ENCODE results near the gene DDX56. TPM values are rescaled to one million over a fixed set of nuclear protein-coding genes. Genes with fewer than 3 reads are reported as not detected.
A peak's percentile ranks its signal among the peaks of the same experiment; 100 is the strongest.

DDX56 gene
- total RNA-seq, 6 experiments from 2014 or later = 62.2 to 81.9 (median 70.1) TPM

DNA sequence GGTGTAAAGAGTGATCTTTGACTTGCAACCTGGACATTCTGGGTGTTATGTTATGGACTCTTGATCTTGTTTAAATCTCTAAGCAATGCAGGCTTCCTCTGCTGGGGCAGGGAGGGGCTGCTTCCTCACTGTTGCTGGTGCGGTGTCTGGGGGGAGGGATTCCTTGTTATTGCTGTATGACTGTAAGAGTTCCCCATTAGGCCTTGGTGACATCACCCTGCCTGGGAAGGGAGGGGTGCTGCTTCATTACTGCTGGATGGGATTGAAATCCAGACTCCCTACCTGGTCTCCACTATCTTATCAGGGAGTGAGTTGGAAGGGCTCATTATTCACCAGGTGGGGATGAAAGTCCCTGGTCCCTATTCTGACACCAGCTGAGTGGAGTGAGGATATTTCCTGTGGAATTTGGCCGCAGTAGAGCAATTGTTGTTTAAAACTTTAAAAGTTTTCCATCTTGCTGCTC, 41.5 kb upstream of the DDX56 start:
- Mint-ChIP-seq H3K9me3 (no peaks in the 10 kb centered on the region), H3K36me3 (ENCODE audit: low read depth) (peaks cover 5% of the 10 kb centered on the region; the same call in 1 of the 2 replicates), H3K4me3 (no peak overlapping the region), H3K27me3 (ENCODE audit: insufficient read depth) (peaks cover 2% of the 10 kb centered on the region), H3K27ac (peak overlapping the region; percentile 57), H3K4me1 (ENCODE audit: low read depth) (peaks cover 46% of the 10 kb centered on the region)
- no peak for DNase-seq
- no peak for TF ChIP-seq CTCF (IDR thresholded peaks at IDR 0.05)

DNA sequence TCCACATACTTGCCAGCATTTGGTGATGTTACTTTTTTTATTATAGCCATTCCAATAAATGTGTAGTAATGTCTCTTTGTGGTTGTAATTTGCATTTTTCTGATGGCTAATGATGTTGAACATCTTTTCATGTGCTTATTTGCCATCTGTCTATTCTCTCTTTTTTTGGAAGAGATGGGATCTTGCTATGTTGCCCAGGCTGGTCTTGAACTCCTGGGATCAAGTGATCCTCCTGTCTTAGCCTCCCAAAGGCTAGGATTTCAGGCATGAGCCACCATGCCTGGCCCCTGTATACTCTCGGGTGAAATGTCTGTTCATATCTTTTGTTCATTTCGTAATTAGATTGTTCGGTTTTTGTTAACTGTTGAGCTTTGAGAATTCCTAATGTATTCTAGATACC, 36.1 kb upstream of the DDX56 start:
- H3K36me3 Mint-ChIP-seq (ENCODE audit: low read depth) = peaks cover 8% of the 10 kb centered on the region
- H3K27me3 Mint-ChIP-seq (ENCODE audit: insufficient read depth) = peaks cover 7% of the 10 kb centered on the region
- H3K9me3 Mint-ChIP-seq = no peaks in the 10 kb centered on the region
- peaks cover 38% of the 10 kb centered on the region for H3K4me1 Mint-ChIP-seq (ENCODE audit: low read depth)
- H3K4me3 Mint-ChIP-seq = no peak overlapping the region
- no peak for DNase-seq
- no peak for TF ChIP-seq CTCF (IDR thresholded peaks at IDR 0.05)
- H3K27ac Mint-ChIP-seq = no peak overlapping the region

- peak; percentile 11 for DNase-seq
- peaks cover 7% of the 10 kb centered on the region for H3K27me3 Mint-ChIP-seq (ENCODE audit: insufficient read depth)
- peak overlapping the region; percentile 16 for H3K4me3 Mint-ChIP-seq
- no peaks in the 10 kb centered on the region for H3K9me3 Mint-ChIP-seq
- no peak for TF ChIP-seq CTCF (IDR thresholded peaks at IDR 0.05)
- peak overlapping the region; percentile 44 for H3K27ac Mint-ChIP-seq
- peaks cover 30% of the 10 kb centered on the region for H3K4me1 Mint-ChIP-seq (ENCODE audit: low read depth)
- H3K36me3 Mint-ChIP-seq (ENCODE audit: low read depth) = peaks cover 8% of the 10 kb centered on the region
Observed at GRCh38 chr7:44608916-44609648, 35.4 kb upstream of the DDX56 start.

- peaks cover 8% of the 10 kb centered on the region for H3K36me3 Mint-ChIP-seq (ENCODE audit: low read depth)
Observed at GRCh38 chr7:44607141-44608068, 33.7 kb upstream of the DDX56 start.

More at GRCh38 chr7:44607141-44608068, 33.7 kb upstream of the DDX56 start:
- Mint-ChIP-seq H3K4me3 (peak overlapping the region; percentile 98), H3K27ac (peak overlapping the region; percentile 96), H3K27me3 (ENCODE audit: insufficient read depth) (peaks cover 11% of the 10 kb centered on the region), H3K9me3 (no peaks in the 10 kb centered on the region), H3K4me1 (ENCODE audit: low read depth) (peaks cover 29% of the 10 kb centered on the region)
- no peak for TF ChIP-seq CTCF (IDR thresholded peaks at IDR 0.05)
- no peak for DNase-seq

Measured in HFFc6 (cell line).